Stimulated activated CD8-positive, alpha-beta memory T cell treated with anti-CD3 and anti-CD28 coated beads, Interleukin-12 subunit alpha, Interleukin-12 subunit beta, amount 100 ng/mL, for 4 hours (primary cell): Measurements from ENCODE around the gene RAB40A.
"Not testable (repeated sequence)": the region's sequence is repeated elsewhere in the genome, so short reads cannot be mapped to it uniquely, and the experiment has no call there.

Source experiments
- DNase-seq: peaks from one replicate; pipeline ENCODE4 v3.0.0-alpha.2; 2020; ENCODE audit warnings: low read depth

RAB40A gene

GRCh38 chrX:103461156-103461555, 58.1 kb downstream of the RAB40A start:
- DNase-seq = no peak

GRCh38 chrX:103460001-103460755, 59.1 kb downstream of the RAB40A start:
- not testable (repeated sequence) for DNase-seq

GRCh38 chrX:103453655-103454054, 65.6 kb downstream of the RAB40A start:
- DNase-seq = no peak
